Activated CD8-positive, alpha-beta memory T cell treated with anti-CD3 and anti-CD28 coated beads for 1 hour (primary cell): ENCODE measurements around the gene OBSCN.
"Not testable (repeated sequence)": the region's sequence is repeated elsewhere in the genome, so short reads cannot be mapped to it uniquely, and the experiment has no call there.

Experiments used
- DNase-seq, 2 donors: peaks; one replicate each; pipeline ENCODE4 v3.0.0-alpha.2; 2020; ENCODE audit warnings: low read depth in 1 of 2; ENCODE audit errors: extremely low read depth in 1 of 2

The OBSCN gene

DNA sequence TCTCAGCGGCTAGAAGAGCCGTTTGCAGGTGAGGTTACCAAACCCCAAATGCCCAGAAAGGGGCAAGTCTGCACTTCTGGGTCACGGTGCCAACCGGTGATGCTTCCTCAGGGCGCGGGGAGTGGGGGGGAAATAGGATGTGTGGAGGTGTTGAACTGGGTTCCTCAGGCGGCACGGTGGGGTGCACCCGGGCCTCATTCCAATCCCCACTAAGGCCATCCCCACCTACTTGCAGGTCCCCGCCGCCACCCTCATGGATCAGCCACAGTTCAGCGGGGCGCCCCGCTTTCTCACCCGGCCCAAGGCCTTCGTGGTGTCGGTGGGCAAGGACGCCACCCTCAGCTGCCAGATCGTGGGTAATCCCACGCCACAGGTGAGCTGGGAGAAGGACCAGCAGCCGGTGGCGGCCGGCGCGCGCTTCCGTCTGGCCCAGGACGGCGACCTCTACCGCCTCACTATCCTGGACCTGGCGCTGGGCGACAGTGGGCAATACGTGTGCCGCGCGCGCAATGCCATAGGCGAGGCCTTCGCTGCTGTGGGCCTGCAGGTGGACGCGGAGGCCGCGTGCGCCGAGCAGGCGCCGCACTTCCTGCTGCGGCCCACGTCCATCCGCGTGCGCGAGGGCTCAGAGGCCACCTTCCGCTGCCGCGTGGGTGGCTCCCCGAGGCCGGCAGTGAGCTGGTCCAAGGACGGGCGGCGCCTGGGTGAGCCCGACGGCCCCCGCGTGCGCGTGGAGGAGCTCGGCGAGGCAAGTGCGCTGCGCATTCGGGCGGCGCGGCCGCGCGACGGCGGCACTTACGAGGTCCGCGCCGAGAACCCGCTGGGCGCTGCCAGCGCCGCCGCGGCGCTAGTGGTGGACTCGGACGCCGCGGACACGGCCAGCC is 3.9 kb downstream of the OBSCN start:
- DNase-seq, result no peak

DNA sequence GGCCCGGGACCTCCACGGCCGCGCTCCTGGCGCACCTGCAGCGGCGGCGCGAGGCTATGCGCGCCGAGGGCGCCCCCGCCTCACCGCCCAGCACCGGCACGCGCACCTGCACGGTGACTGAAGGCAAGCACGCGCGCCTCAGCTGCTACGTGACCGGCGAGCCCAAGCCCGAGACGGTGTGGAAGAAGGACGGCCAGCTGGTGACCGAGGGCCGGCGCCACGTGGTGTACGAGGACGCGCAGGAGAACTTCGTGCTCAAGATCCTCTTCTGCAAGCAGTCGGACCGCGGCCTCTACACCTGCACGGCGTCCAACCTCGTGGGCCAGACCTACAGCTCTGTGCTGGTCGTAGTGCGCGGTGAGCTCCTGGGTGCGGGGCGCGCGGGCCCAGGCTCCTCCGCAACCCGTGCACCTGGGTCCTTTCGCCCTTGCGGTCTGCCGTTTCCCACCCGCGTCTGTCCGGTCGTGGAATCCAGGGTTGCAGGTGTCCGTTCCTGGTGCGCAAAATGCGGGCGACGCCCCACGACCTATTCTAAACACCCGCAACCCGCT is 4.6 kb downstream of the OBSCN start:
- DNase-seq, result no peak

DNA sequence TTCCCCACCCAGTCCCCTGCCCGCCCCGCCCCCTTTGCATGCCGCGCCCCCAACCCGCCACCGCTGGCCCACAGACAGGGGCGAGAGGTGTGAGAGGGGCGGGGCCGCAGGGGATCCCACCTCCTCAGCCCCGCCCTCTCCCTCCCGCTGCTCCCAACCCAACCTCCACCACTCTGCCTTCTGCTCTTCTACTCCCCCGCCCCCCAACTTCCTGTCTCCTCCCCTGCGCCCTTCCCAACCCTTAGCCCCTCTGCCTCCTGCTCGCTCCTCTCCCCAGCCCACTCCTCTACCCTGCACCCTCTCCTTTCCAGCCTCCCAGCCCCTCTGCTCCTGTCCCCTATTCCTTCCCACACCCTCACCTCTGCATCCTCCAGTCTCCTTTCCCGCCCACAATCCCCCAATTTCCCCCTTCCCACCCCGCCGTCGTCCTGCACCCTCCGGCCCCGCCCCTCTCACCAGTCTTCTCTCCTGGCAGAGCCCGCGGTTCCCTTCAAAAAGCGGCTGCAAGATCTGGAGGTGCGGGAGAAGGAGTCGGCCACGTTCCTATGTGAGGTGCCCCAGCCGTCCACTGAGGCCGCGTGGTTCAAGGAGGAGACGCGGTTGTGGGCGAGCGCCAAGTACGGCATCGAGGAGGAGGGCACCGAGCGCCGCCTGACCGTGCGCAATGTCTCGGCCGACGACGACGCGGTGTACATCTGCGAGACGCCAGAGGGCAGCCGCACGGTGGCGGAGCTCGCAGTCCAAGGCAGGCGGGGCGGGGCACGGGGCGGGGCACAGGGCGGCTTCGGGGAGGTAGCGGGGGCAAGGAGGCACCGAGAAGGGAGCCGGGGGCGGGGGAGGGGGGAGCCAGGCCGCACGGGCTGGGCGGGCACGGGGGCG is 5.4 kb downstream of the OBSCN start:
- DNase-seq, result peak; percentile 77 to 90

DNA sequence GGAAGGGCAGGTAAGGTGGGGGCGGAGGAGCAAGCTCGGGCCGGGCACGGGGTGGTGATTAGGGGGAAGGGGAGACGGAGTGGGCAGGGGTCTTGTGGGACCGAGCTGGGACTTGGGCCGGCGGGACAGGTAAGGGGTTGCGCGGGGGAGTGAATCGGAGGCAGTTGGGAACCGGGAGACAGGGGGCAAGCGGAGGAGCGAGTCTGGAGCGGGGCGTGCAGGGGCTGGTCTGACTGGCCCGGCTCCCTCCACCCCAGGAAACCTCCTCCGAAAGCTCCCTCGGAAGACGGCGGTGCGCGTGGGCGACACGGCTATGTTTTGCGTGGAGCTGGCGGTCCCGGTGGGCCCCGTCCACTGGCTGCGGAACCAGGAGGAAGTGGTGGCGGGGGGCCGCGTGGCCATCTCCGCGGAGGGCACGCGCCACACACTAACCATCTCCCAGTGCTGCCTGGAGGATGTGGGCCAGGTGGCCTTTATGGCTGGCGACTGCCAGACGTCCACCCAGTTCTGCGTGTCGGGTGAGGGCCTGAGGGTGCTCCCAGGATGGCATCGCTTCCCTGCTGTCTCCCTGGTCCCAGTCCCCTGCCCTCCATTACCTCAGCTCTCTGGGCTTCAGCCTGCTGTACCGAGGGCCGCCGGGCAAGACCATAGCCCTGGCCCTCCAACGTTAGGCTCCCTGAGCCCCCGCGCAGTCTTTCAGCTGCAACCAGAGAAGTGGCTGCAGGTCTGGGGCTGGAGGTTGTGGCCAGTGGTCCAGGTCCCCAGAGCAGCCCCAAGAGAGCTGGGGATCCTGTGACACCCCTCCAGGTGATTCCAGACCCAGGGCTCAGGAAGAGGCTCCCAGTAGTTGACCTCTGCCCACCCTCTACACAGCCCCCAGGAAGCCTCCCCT is 6.3 kb downstream of the OBSCN start:
- no peak for DNase-seq

DNA sequence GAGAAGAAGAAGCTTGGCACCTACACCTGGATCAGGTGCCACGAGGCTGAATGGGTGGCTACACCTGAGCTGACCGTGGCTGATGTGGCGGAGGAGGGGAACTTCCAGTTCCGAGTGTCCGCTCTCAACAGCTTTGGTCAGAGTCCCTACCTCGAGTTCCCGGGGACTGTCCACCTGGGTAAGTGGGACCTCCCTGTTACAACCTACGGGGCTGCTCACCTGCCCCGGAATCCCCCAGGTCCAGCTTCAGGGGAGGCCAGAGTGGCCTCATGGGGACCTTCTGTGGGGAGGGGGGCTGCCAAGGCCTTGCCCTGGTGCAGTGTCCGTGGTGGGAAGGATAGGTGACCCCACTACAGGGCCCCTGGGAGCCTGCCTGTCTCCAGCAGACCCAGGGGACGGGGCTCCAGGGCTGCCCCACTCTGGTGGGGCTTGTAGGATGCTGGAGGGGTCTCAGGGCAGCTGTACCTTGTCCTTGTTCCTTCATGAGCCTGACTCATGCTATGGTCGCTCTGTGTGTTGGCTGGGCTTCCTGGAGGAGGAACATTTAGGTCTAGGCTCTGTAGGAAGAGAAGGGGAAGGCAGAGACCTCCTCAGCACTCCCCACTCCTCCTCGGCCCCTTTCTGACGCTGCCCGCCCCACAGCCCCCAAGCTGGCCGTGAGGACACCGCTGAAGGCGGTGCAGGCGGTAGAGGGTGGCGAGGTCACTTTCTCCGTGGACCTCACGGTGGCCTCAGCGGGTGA is 7.2 kb downstream of the OBSCN start:
- DNase-seq, result no peak

DNA sequence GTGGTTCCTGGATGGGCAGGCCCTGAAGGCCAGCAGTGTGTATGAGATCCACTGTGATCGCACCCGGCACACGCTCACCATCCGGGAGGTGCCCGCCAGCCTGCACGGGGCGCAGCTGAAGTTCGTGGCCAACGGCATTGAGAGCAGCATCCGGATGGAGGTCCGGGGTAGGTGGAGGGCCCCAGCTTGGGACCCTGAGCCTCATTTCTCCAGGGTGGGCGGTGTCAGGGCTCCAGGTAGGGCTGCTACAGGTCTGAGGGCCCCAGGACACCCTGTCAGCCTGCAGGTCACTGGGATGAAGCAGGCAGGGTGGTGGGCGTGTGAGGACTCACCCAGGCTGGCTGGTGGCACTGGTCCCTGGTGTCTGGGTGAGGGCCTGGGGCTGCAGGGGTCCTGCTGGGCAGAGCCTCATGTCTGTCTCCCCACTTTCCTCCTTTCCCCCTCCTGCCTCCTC is 7.8 kb downstream of the OBSCN start:
- DNase-seq, result no peak

DNA sequence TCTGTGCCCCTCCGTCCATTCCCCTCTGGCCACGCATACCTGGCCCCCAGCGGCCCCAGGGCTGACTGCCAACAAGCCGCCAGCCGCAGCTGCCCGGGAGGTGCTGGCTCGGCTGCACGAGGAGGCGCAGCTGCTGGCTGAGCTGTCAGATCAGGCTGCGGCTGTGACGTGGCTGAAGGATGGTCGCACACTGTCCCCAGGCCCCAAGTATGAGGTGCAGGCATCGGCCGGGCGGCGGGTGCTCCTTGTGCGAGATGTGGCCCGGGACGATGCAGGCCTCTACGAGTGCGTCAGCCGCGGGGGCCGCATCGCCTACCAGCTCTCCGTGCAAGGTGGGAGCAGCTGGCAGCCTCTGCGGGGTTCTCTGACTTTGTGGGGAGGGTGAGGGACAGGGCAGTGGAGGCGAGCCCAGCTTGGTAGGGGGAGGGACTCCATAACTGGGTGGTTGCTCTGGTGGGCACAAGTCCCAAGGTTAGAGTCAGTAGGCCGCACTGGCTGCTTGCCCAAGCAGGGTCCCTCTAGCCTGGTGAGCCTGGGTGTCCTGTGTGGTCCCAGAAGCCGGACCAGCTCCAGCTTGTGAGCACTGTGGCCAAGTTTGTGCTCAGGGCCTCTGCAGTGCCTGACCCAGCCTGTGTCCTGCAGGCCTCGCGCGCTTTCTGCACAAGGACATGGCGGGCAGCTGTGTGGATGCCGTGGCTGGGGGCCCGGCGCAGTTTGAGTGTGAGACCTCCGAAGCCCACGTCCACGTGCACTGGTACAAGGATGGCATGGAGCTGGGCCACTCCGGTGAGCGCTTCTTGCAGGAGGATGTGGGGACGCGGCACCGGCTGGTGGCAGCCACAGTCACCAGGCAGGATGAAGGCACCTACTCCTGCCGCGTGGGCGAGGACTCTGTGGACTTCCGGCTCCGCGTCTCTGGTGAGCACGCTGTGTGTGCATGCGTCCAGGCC is 8.8 kb downstream of the OBSCN start:
- no peak for DNase-seq

DNA sequence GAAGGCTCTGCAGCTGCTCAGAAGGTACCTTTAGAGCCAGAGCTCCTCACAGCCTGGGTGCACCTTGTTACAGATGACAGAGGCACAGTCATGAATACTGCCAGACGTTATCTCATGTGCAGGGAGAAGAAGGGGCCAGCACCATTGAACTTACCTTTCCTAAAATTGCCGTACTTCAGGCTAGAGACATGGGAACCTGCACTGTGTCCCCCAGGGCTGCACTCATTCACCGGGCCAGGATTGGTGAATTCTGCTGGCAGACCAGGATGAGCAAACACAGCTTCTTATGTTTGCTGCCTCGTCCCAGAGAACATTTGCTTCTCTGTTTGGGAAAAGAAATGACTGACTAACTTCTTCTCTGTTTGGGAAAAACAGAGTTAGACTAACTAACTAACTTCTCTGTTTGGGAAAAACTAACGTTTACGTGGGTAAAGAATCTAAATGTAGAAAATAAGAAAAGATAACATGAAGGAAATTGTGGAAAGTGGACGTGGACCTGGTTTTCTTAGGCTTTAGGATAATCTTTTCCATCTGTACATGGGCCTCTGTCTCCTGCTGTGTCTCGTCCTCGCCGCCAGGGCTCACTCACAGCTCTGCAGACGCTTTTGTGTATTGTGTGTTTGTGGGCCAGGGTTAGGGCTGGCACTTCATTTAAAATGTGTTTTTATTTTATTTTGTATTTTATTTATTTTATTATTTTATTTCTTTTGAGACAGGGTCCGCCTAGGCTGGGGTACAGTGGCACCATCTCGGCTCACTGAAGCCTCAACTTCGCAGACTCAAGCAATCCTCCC is 9.9 kb downstream of the OBSCN start:
- no peak for DNase-seq

DNA sequence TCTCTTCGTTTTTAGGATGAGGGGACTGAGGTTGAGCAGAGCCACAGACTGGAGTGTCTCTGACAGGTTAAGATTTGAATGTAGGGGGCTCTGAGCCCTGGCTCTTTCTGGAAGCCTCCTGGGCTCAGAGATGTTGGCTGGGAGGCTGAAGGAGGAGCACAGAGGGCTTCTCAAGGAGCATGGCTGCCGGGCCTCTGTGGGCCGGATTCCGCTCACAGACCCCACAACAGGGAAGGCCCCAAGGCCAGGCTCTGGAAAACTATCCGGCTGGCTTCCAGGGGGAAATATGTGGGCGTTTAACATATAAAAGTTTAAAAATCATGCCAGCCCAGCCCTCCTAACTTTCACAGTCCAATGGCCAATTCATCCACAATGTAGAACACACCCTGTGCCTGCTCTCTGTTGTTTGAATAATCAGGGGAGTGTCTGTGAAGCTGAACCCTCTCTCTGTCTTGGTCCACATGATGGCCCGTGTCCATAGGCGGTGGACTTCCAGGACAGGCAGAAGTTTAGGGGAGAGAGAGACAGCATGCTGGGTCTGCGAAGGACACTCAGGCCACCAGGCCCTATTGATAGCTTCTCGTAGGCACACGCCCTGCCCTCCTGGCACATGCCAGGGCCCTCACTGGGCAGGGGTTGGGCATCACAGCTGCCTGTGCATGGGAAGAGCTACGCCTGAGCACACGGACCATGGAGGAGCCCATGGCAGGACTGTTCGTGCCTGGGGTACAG is 10.8 kb downstream of the OBSCN start:
- no peak for DNase-seq

DNA sequence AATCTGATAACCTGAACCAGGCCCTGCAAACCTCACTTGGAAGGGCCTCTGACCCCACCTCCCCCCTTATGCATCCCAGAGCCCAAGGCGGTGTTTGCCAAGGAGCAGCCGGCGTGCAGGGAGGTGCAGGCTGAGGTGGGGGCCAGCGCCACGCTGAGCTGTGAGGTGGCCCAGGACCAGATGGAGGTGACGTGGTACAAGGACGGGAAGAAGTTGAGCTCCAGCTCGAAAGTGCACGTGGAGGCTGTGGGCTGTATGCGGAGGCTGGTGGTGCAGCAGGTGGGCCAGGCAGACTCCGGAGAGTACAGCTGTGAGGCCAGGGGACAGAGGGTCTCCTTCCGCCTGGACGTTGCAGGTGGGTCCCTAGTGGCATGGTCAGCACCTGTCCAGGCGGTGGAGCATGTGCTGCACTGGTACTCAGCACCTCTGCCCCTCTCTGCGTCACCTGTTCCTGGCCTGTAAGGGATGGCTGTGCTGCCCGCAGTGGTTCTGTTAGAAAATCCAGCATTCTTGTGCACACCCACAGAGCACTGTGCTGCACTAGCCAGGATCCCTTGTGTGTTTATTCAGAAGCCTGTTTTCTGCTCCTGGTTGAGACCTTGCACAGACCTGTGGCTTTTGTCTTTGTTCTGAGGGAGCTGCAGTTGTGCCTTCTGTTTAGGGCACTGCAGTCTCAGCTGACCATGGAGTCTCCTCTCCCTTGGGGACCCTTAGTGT is 11.6 kb downstream of the OBSCN start:
- DNase-seq, result no peak

DNA sequence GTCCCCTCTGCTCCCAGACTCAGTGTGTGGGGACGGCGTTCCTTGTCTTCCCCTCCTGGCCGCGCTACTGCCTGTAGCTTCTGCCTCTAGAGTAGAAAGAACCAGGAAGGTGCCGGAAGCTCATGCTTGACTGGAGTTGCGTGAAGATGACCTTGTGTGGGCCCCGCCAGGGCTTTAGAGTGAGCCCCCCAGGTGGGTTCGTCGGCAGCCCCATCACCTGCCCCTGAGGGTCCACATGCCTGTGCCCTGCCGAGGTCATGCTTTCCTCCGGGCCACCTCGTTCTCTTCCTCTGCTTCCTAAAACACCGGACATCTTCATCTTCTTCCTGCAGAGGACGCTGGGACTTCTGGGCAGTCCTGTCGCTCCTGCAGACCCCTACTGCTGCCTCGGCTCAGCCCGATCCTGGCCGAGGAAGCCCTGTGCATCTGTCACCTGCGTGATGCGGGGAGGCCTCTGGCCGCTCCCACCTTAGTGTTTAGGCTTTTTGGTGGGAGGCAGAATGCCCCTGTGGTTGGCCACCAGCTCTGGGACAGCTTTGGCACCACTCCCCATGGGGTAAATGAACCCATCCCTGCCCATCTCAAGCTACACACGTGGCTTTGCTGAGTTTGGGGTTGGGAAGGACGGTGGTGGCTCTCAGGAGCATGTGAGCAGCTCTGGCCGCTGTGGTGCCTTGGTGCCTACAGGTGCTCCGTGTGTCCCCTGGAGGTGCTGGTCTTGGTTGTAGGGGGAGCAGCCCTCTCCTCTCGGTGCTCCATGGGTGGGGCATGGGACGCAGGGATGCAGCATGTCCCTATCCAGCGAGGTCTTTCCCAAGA is 12.3 kb downstream of the OBSCN start:
- DNase-seq, result no peak

DNA sequence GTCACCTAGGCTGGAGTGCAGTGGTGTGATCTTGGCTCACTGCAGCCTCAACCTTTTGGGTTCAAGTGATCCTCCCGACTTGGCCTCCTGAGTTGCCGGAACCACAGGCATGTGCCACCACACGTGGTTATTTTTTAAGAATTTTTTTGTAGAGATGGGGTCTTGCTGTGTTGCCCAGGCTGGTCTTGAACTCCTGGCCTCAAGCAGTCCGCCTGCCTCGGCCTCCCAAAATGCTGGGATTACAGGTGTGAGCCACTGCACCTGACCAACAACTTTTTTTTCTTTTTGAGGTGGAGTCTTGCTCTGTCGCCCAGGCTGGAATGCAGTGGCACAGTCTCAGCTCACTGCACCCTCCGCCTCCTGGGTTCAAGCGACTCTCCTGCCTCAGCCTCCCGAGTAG is 13.3 kb downstream of the OBSCN start:
- DNase-seq, result not testable (repeated sequence)

DNA sequence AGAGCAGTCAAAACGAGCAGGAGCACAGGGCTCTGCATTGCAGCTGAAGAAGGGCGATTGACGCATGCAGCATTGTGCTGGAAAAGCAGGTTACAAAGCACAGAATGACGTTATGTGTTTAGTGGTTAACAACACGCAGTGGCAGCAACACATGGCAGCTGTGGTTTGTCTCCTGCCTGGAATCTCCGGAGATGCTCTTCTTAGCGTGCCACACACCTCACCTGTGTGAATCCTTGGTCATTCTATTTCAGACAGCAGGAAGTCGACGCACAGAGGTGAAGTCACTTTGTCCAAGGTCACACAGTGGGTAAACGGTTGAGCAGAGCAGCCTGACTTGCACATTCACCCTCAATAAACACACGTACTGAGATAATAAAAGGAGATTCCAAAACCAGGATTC is 14.7 kb downstream of the OBSCN start:
- DNase-seq, result no peak

DNA sequence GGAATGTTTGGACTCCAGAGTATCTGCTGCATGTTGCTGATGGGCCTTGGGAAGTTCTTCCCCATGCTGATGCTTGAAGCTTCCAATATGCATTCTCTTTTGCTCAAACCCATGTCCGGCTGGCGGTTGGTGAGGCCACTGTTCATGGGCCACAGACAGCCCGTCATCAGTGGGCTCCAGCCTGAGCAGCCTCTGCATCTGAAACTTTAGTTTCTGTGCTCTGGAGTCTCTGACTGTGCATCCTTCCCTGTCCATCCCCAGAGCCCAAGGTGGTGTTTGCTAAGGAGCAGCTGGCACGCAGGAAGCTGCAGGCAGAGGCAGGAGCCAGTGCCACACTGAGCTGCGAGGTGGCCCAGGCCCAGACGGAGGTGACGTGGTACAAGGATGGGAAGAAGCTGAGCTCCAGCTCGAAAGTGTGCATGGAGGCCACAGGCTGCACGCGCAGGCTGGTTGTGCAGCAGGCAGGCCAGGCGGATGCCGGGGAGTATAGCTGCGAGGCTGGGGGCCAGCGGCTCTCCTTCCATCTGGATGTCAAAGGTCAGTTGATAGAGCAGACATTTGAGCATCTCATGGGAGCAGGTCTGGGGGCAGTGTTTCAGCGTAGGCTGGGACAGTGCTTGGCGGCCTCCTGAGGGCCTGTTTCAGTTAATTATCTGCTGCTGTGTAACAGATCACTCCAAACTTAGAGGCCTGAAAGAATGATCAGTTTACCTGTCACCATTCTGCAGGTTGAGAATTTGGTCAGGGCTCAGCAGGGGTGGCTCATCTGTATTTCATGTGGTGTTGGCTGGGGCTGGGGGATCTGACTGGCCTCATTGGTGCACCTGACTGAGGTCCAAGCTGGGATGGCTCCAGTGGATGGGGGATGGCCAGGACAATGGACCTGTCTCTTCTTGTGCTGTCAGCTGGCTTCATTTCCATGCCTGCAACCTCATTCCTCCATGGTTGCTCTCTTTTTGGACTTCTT is 16.6 kb downstream of the OBSCN start:
- no peak for DNase-seq
